GM19395 (cell line): ENCODE measurements around the gene PPA2.

Source experiments
- ATAC-seq: cut with Tn5 transposase; IDR thresholded peaks from one replicate; pipeline ENCODE4 v1.9.1; 2021; ENCODE audit warnings: mild to moderate bottlenecking, moderate library complexity; ENCODE audit not compliant: unreplicated experiment

The PPA2 gene

GRCh38 chr4:105327956-105328355 lies 145.9 kb downstream of the PPA2 start:
- ATAC-seq, result no peak

GRCh38 chr4:105327222-105327621 lies 146.6 kb downstream of the PPA2 start:
- no peak for ATAC-seq
